Endodermal cell (in vitro differentiated cells): Measurements from ENCODE around the gene CEBPE. TPM values are rescaled to one million over a fixed set of nuclear protein-coding genes. Genes with fewer than 3 reads are reported as not detected.

ENCODE experiments used
- DNase-seq: peaks from one replicate; pipeline ENCODE4 v3.0.0-alpha.2; 2017
- H3K27ac ChIP-seq: 2 replicates; pipeline ENCODE4 v1.5.1; 2013; ENCODE audit warnings: mild to moderate bottlenecking, low read depth, low read length, moderate library complexity
- H3K27me3 ChIP-seq: 2 replicates; pipeline ENCODE4 v1.6.1; 2013; ENCODE audit warnings: mild to moderate bottlenecking, low read length, moderate library complexity; ENCODE audit not compliant: insufficient read depth, control insufficient read depth, poor library complexity, severe bottlenecking
- H3K36me3 ChIP-seq: 2 replicates; pipeline ENCODE4 v1.7.0; 2013; ENCODE audit warnings: mild to moderate bottlenecking, low read length, moderate library complexity; ENCODE audit not compliant: control insufficient read depth, insufficient read depth
- H3K4me1 ChIP-seq: one replicate; pipeline ENCODE4 v1.7.0; 2013; ENCODE audit warnings: low read length; ENCODE audit not compliant: control insufficient read depth, insufficient read depth
- H3K4me3 ChIP-seq: 2 replicates; pipeline ENCODE4 v1.5.1; 2013; ENCODE audit warnings: mild to moderate bottlenecking, low read length, moderate library complexity
- H3K9ac ChIP-seq: 2 replicates; pipeline ENCODE4 v1.6.1; 2013; ENCODE audit warnings: mild to moderate bottlenecking, low read length, moderate library complexity; ENCODE audit not compliant: poor library complexity, severe bottlenecking; ENCODE audit errors: extremely low read depth
- H3K9me3 ChIP-seq: 2 replicates; pipeline ENCODE4 v1.6.1; 2013; ENCODE audit warnings: mild to moderate bottlenecking, low read length, moderate library complexity; ENCODE audit not compliant: control insufficient read depth
- H3K27ac Mint-ChIP-seq: 2 replicates; pipeline ENCODE4 v1.8.0; 2020; ENCODE audit warnings: mixed read lengths
- H3K27me3 Mint-ChIP-seq: 2 replicates; pipeline ENCODE4 v1.8.0; 2021; ENCODE audit warnings: mild to moderate bottlenecking, mixed read lengths; ENCODE audit not compliant: insufficient read depth
- H3K36me3 Mint-ChIP-seq: 2 replicates; pipeline ENCODE4 v1.8.0; 2020; ENCODE audit warnings: low read depth, mixed read lengths
- H3K4me1 Mint-ChIP-seq: 2 replicates; pipeline ENCODE4 v1.8.0; 2020; ENCODE audit warnings: mixed read lengths
- H3K4me3 Mint-ChIP-seq: 2 replicates; pipeline ENCODE4 v1.8.0; 2020; ENCODE audit warnings: mild to moderate bottlenecking, moderate library complexity, mixed read lengths
- H3K9me3 Mint-ChIP-seq: 2 replicates; pipeline ENCODE4 v1.8.0; 2020; ENCODE audit warnings: mild to moderate bottlenecking, mixed read lengths
- WGBS, 2 experiments: methylation state at CpG; one replicate each; pipeline versions ENCODE4 v1.1.5 to v1.1.7; 2013; ENCODE audit warnings: missing lambda C conversion rate in 2 of 2, mixed read lengths in 1 of 2; ENCODE audit not compliant: insufficient coverage in 1 of 2, insufficient read length in 1 of 2; 5-methylcytosine and 5-hydroxymethylcytosine counted together
- total RNA-seq, 2 donors: library from RNA; stranded (reverse); fragmentation: NEBNext Ultra II Directional in 1 of 2; extraction: Animal tissue kit (Norgen Biotek cat#: 25700) in 1 of 2; gene quantifications; 2 replicates in 1 of 2; 3 replicates in 1 of 2; pipeline ENCODE4 v1.2.1, GENCODE V29; 2021
- TF ChIP-seq, protein P1 (sequence below): fragments of 200-600 bp; sonication (generic); conservative IDR thresholded peaks from 2 replicates; pipeline ENCODE4 v1.5.0; 2021; ENCODE audit warnings: antibody characterized with exemption, mild to moderate bottlenecking

The CEBPE gene
- total RNA-seq, 2 donors from 2014 or later = not detected

DNA sequence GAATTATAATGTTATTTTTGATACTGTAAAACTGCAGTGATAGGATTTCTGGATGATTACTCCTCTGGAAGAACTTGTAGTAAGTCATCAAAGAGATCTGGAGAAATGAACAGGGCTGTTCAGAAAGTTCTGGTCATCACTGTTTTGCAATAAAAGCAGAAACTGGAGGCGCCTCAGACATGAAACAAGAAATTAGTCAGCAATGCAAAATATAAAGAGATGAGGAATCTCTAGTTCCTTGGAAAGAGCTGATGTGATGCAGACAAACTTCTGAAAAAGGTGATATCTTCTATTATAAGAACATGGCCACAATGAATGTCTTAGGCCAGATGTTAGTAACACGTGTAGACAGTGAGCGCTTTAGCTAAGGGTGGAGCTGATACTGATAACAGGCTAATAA is 33.6 kb downstream of the CEBPE start:
- no peaks in the 10 kb centered on the region for H3K9me3 ChIP-seq
- peaks cover 96% of the 10 kb centered on the region for H3K36me3 ChIP-seq
- no peaks in the 10 kb centered on the region for H3K4me1 ChIP-seq
- Mint-ChIP-seq H3K36me3 (peaks cover 72% of the 10 kb centered on the region), H3K4me3 (no peak overlapping the region), H3K27ac (no peak overlapping the region), H3K9me3 (no peaks in the 10 kb centered on the region), H3K4me1 (peaks cover 9% of the 10 kb centered on the region), H3K27me3 (no peaks in the 10 kb centered on the region)
- H3K27ac ChIP-seq = no peak overlapping the region
- no peak overlapping the region for H3K4me3 ChIP-seq
- TF ChIP-seq, protein P1, sequence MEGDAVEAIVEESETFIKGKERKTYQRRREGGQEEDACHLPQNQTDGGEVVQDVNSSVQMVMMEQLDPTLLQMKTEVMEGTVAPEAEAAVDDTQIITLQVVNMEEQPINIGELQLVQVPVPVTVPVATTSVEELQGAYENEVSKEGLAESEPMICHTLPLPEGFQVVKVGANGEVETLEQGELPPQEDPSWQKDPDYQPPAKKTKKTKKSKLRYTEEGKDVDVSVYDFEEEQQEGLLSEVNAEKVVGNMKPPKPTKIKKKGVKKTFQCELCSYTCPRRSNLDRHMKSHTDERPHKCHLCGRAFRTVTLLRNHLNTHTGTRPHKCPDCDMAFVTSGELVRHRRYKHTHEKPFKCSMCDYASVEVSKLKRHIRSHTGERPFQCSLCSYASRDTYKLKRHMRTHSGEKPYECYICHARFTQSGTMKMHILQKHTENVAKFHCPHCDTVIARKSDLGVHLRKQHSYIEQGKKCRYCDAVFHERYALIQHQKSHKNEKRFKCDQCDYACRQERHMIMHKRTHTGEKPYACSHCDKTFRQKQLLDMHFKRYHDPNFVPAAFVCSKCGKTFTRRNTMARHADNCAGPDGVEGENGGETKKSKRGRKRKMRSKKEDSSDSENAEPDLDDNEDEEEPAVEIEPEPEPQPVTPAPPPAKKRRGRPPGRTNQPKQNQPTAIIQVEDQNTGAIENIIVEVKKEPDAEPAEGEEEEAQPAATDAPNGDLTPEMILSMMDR = no peak
- WGBS, 2 experiments = 94 to 96% methylated on average over 3 of the region's 3 CpGs
- H3K9ac ChIP-seq = no peak overlapping the region
- DNase-seq = no peak
- no peaks in the 10 kb centered on the region for H3K27me3 ChIP-seq

DNA sequence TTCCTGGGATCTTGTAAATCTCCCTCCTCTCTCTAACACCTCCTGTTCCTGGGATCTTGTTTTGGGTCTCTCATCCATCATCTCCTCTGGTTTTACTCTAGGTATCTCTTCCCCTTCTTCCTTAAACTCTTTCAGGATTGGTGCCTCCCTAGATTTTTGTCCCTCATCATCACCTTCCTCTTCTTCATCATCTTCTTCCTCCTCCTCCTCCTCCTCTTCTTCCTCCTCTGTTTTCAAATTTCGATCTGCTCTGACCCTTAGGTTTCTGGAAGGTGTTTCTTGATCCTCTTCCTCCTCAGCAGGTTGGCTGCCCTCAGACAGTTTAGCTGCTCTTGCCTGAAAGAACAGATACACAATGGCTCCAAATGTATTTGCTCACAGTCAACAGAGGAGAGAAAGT is 38.6 kb downstream of the CEBPE start:
- Histone ChIP-seq H3K36me3 (peaks cover 96% of the 10 kb centered on the region), H3K9ac (no peak overlapping the region)
- H3K36me3 Mint-ChIP-seq = peaks cover 71% of the 10 kb centered on the region

DNA sequence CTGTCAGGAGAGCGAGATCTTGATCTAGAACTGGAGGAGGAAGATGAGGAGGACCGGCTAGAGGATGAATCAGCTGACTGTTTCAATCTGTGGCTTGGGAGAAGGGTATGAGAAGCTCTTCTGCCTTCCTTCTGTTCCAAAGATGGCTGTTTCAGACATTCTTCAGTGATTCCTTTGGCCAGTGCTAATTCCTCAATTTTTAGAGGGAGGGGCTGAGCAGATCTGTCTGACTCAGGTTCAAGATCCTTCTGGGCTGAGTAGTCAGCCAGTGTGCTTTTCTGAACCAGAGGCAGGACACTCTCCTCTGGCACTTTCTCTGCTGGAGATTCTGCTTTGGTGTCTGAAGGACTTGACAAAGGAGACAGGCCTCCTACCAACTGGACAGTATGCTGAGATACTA is 39.3 kb downstream of the CEBPE start:
- H3K4me1 Mint-ChIP-seq = peaks cover 15% of the 10 kb centered on the region
- H3K9me3 Mint-ChIP-seq = no peaks in the 10 kb centered on the region
- no peaks in the 10 kb centered on the region for H3K27me3 ChIP-seq
- no peak overlapping the region for H3K27ac ChIP-seq
- H3K4me3 Mint-ChIP-seq = no peak overlapping the region
- H3K9me3 ChIP-seq = no peaks in the 10 kb centered on the region
- peaks cover 9% of the 10 kb centered on the region for H3K4me1 ChIP-seq
- H3K36me3 Mint-ChIP-seq = peaks cover 69% of the 10 kb centered on the region
- no peak overlapping the region for H3K4me3 ChIP-seq
- TF ChIP-seq, protein P1 = no peak
- no peak overlapping the region for H3K9ac ChIP-seq
- no peak for DNase-seq
- no peaks in the 10 kb centered on the region for H3K27me3 Mint-ChIP-seq
- no peak overlapping the region for H3K27ac Mint-ChIP-seq
- 96 to 100% methylated on average over 1 to 2 of the region's 2 CpGs for WGBS, 2 experiments
- peaks cover 96% of the 10 kb centered on the region for H3K36me3 ChIP-seq

More for the DNA sequence above, 38.6 kb downstream of the CEBPE start:
- Mint-ChIP-seq H3K27me3 (no peaks in the 10 kb centered on the region), H3K9me3 (no peaks in the 10 kb centered on the region), H3K4me1 (peaks cover 13% of the 10 kb centered on the region), H3K4me3 (no peak overlapping the region), H3K27ac (no peak overlapping the region)
- Histone ChIP-seq H3K27me3 (no peaks in the 10 kb centered on the region), H3K27ac (no peak overlapping the region), H3K4me1 (peaks cover 9% of the 10 kb centered on the region), H3K9me3 (no peaks in the 10 kb centered on the region), H3K4me3 (no peak overlapping the region)
- WGBS, 2 experiments = 92% methylated on average over 1 of the region's 1 CpG; no CpG with 5 or more reads in 1 of the 2 experiments
- no peak for DNase-seq
- TF ChIP-seq, protein P1 = no peak
